HG02642 (cell line): ENCODE data around the gene ATG9B.

Experiments
- ATAC-seq: cut with Tn5 transposase; IDR thresholded peaks from one replicate; pipeline ENCODE4 v1.9.1; 2021; ENCODE audit warnings: mild to moderate bottlenecking; ENCODE audit not compliant: unreplicated experiment, poor library complexity

The ATG9B gene

GRCh38 chr7:150969475-150969874, 54.8 kb downstream of the ATG9B start:
- no peak for ATAC-seq

- ATAC-seq: no peak
Measured at GRCh38 chr7:150968734-150969372, 55.4 kb downstream of the ATG9B start.

- no peak for ATAC-seq
Measured at GRCh38 chr7:150968056-150968733, 56.1 kb downstream of the ATG9B start.

DNA sequence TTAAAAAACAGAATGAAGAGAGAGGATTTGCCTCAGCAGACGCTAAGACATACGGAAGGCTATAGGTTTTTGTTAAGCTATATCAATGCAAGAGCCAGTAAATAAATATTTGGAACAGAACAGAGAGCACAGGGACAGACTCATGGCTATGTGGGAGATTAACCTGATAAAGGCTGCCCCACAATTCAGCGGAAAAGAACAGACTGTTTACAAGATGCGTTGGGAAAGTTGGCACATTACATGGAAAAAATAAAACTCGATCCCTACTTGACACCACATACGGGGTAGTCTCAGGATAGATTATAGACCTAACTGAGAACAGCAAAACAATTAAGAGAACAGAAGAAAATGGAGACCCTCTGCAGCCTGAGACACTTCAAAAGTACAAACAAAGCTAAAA, 56.9 kb downstream of the ATG9B start:
- ATAC-seq: no peak

DNA sequence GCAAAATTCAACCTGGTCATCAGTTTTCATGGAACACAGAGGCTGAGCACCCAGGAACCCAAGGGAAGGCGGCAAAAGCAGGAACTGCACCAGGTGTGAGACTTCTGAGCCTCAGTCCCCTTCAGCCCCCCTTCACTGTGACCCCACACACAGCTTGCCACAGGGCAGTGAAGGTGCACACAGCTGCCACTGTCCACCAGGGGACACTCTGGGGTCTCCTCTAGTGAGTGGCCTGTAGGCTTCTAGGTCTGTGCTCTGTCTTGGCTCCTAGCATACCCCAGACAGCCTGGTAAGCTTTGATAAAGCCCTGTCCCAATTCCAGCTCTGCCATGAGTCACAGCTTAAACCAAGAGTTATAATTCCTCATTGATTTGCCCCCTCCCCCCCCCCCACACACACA, 58.3 kb downstream of the ATG9B start:
- ATAC-seq: no peak

- no peak for ATAC-seq
Measured at GRCh38 chr7:150965273-150965830, 58.9 kb downstream of the ATG9B start.
